AG04450 (cell line): ENCODE results near the gene SEMA3B. TPM values are rescaled to one million over a fixed set of nuclear protein-coding genes. Genes with fewer than 3 reads are reported as not detected.
A peak's percentile ranks its signal among the peaks of the same experiment; 100 is the strongest.
"Not testable (repeated sequence)": the region's sequence is repeated elsewhere in the genome, so short reads cannot be mapped to it uniquely, and the experiment has no call there.

Experiments
- CTCF ChIA-PET: fragments of 300-600, 350-600 bp; formaldehyde crosslinking; extraction: SDS; loops from one replicate; lab custom pipeline; 2022; ENCODE audit warnings: antibody characterized with exemption, inconsistent platforms; lab: Charles Lee
- POLR2A ChIA-PET: fragments of 350-600 bp; formaldehyde crosslinking; extraction: SDS; loops from one replicate; lab custom pipeline; 2021; ENCODE audit warnings: antibody characterized with exemption, inconsistent platforms; lab: Yijun Ruan, JAX
- DNase-seq: peaks from one replicate; pipeline ENCODE4 v3.0.0-alpha.2; 2011; ENCODE audit warnings: low read depth, low spot score
- H3K27ac ChIP-seq: one replicate; pipeline ENCODE4 v1.5.1; 2012; ENCODE audit warnings: low read depth, low read length, control low read depth
- H3K27me3 ChIP-seq: one replicate; pipeline ENCODE4 v1.6.0; 2012; ENCODE audit warnings: low read length; ENCODE audit not compliant: control insufficient read depth, insufficient read depth
- H3K4me3 ChIP-seq: 2 replicates; pipeline ENCODE4 v1.5.1; 2011; ENCODE audit warnings: mild to moderate bottlenecking, low read depth, low read length, control low read depth
- H3K9me3 ChIP-seq: 2 replicates; pipeline ENCODE4 v1.5.1; 2012; ENCODE audit warnings: low read length; ENCODE audit not compliant: control insufficient read depth, insufficient read depth
- polyA plus RNA-seq: library from polyadenylated mRNA; depleted of rRNA; stranded (reverse); fragments of >200 nt; gene quantifications from 2 replicates; pipeline ENCODE4 v1.2.3, GENCODE V29; 2011
- TF ChIP-seq, protein P1 (sequence below): IDR thresholded peaks from 2 replicates; pipeline ENCODE4 v1.5.1; 2011; ENCODE audit warnings: low read depth, low read length, control low read depth, inconsistent platforms

SEMA3B gene
- polyA plus RNA-seq, 1 experiment, result 22.0 TPM

DNA sequence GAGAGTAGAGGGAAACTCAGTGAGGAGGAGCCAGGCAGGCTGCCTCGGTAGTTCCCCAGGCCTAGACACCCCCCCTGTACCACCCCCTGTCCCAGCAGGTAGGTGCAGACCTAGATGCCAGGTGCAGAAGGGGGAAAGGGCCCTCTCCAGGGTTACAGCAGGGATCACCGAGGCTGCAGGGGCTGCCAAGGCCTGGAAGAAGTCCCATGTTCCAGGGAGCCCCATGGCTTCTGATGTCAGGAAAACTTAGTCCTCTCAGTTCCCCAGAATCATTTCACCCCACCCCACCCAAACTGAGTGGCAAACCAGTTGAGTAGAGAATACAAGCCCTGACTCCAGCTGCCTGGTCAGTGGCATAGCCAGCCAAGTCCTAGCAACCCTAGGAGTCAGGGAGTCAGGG, 7.4 kb upstream of the SEMA3B start:
- DNase-seq, result no peak
- Histone ChIP-seq H3K27ac (no peak overlapping the region), H3K27me3 (no peaks in the 10 kb centered on the region), H3K9me3 (no peaks in the 10 kb centered on the region; the same call in 1 of the 2 replicates), H3K4me3 (no peak overlapping the region)
- TF ChIP-seq, protein P1, sequence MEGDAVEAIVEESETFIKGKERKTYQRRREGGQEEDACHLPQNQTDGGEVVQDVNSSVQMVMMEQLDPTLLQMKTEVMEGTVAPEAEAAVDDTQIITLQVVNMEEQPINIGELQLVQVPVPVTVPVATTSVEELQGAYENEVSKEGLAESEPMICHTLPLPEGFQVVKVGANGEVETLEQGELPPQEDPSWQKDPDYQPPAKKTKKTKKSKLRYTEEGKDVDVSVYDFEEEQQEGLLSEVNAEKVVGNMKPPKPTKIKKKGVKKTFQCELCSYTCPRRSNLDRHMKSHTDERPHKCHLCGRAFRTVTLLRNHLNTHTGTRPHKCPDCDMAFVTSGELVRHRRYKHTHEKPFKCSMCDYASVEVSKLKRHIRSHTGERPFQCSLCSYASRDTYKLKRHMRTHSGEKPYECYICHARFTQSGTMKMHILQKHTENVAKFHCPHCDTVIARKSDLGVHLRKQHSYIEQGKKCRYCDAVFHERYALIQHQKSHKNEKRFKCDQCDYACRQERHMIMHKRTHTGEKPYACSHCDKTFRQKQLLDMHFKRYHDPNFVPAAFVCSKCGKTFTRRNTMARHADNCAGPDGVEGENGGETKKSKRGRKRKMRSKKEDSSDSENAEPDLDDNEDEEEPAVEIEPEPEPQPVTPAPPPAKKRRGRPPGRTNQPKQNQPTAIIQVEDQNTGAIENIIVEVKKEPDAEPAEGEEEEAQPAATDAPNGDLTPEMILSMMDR, result no peak
- ChIA-PET POLR2A (no interaction called here), CTCF (interaction anchor here (0.8 to 1.7 kb wide), 3 partner anchors 13 to 33 kb away, joined by 3 to 6 read pairs (median 6); no protein-coding TSS in a partner anchor)

DNA sequence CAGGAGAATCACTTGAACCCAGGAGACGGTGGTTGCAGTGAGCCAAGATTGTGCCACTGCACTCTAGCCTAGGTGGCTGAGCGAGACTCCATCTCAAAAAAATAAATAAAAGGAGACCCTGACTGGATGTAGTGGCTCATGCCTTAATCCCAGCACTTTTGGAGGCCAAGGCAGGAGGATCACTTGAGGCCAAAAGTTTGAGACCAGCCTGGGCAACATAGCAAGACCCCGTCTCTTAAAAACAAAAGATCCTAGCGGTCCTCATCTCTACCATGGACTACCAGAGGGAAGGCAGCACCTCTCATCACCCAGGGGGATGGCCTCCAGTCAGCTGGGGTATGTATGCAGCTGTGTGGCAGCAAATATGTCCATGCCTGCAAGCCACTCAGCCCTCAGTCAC, 6.7 kb upstream of the SEMA3B start:
- H3K27me3 ChIP-seq, H3K27ac ChIP-seq, POLR2A ChIA-PET, DNase-seq, H3K4me3 ChIP-seq, H3K9me3 ChIP-seq: not testable (repeated sequence)
- CTCF ChIA-PET, result interaction anchor here (0.8 to 1.7 kb wide), 2 partner anchors 13 to 15 kb away, joined by 6 read pairs; no protein-coding TSS in a partner anchor

DNA sequence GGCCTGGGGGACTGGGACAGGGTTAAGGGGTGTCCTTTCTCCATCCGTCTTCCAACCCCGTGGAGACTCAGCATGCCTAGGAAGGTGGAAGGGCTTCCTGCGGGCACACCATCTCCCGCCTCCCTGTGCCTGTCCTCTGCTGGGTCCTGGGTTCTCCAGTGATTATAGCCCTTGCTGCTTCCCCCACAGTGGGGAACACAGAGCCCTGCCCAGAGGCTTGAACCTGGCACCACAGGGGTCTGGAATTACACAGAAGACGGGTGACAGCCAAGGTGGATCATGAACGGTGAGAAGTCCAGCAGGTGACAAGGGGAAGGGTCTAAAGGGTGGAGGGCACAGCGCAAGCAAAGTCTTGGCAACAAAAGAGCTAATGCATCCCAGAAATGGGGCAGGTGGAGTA, 6.2 kb upstream of the SEMA3B start:
- CTCF ChIA-PET, result interaction anchor here (1.0 to 2.8 kb wide), 3 partner anchors 12 to 36 kb away, joined by 3 to 22 read pairs (median 4); no protein-coding TSS in a partner anchor
- POLR2A ChIA-PET, result interaction anchor here (0.5 kb wide), 1 partner anchor 59 kb away, joined by 3 read pairs; no protein-coding TSS in a partner anchor
- Histone ChIP-seq H3K4me3 (no peak overlapping the region), H3K27me3 (no peaks in the 10 kb centered on the region), H3K9me3 (no peaks in the 10 kb centered on the region; the same call in 1 of the 2 replicates), H3K27ac (no peak overlapping the region)
- no peak for DNase-seq
- TF ChIP-seq, protein P1, result no peak

DNA sequence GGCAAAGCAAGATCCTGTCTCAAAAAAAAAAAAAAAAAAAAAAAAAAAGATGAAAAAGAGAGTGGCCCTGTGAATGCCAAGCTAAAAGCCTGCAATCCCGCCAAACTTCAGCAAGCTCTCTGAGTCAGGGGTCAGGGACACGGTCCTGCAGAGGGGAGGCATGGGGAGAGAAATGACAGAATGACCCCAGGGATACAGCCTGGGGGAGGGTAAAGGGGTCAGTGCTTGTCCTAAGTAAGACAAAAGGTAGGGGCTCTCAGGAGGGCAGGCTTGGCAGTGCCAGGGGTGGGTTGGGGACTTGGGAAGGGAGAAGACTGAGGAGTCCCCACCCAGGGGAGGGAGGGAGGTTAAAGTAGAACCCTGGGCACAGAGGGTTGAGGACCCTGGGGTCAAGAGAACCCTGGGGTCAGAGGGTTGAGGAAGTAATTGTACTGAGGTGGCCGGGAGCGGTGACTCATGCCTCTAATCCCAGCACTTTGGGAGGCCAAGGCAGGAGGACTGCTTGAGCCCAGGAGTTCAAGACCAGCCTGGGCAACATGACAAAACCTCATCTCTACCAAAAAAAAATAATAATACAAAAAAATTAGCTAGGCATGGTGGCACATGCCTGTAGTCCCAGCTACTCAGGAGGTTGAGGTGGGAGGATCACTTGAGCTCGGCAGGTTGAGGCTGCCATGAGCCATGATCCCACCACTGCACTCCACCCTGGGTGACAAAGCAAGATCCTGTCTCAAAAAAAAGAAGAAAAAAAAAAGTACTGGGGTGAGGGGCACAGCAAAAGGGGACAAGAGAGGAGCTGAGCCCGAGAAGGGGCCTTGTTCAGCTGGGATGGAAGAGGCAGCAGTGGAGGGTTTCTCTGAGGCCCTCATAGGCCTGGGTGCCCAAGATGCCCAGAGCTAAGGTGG, 5.2 kb upstream of the SEMA3B start:
- POLR2A ChIA-PET, result interaction anchor here (0.5 to 1.5 kb wide), 8 partner anchors 12 to 137 kb away, joined by 3 to 18 read pairs (median 4); partner anchors contain the start of genes GNAI2 and LSMEM2
- H3K4me3 ChIP-seq, result peak overlapping the region; percentile 10; the same call in 1 of the 2 replicates
- no peaks in the 10 kb centered on the region; the same call in 1 of the 2 replicates for H3K9me3 ChIP-seq
- H3K27ac ChIP-seq, result peak overlapping the region; percentile 81
- no peaks in the 10 kb centered on the region for H3K27me3 ChIP-seq
- CTCF ChIA-PET, result interaction anchor here (1.0 to 2.8 kb wide), 4 partner anchors 8 to 37 kb away, joined by 3 to 22 read pairs (median 4); no protein-coding TSS in a partner anchor
- DNase-seq, result no peak
- TF ChIP-seq, protein P1, result no peak

DNA sequence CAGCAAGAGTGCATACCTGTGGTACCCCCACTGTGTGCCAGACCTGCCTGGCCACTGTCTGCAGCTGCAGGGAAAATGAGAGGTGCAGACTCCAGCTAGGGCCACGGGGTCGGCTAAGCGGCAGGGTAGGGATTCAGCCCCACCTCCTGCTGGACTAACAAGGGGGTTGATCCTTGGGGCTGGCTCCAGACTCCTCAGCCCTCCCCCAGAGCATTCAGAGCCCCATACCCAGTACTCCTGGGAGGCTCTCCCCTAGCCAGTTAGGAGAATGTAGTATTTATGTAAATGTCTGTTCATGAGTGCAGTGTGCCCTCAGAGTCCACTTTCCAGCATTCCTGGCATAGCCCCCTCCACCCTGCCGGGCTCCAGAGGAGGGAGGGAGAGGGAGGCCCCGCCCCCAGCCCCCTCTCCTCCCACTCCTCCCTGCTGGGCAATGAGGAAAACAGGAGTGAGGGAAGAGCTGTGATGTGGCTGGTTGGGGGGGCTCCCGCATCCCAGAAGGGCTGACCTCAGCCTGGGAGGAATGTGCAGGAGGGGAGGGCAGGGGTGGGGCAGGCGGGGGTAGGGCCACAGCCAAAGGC, 4.5 kb upstream of the SEMA3B start:
- ChIA-PET POLR2A (interaction anchor here (0.5 to 1.5 kb wide), 13 partner anchors 12 to 83 kb away, joined by 3 to 18 read pairs (median 4); partner anchors contain the start of genes GNAI2, HYAL3, LSMEM2 and NAA80), CTCF (interaction anchor here (0.6 to 2.8 kb wide), 4 partner anchors 9 to 140 kb away, joined by 3 to 22 read pairs (median 4); no protein-coding TSS in a partner anchor)
- TF ChIP-seq, protein P1, result no peak
- no peaks in the 10 kb centered on the region for H3K27me3 ChIP-seq
- DNase-seq, result peak; percentile 91
- no peaks in the 10 kb centered on the region; the same call in 1 of the 2 replicates for H3K9me3 ChIP-seq
- H3K4me3 ChIP-seq, result peak overlapping the region; percentile 10; the same call in 1 of the 2 replicates
- peak overlapping the region; percentile 84 for H3K27ac ChIP-seq
